Muscle of leg (tissue), 11 donors: ENCODE measurements around the gene PAN2. TPM values are rescaled to one million over a fixed set of nuclear protein-coding genes. Genes with fewer than 3 reads are reported as not detected.
"Not testable (repeated sequence)": the region's sequence is repeated elsewhere in the genome, so short reads cannot be mapped to it uniquely, and the experiment has no call there.

Experiments used
- DNase-seq: peaks from one replicate; pipeline ENCODE4 v3.0.0; 2013
- H3K27ac ChIP-seq: one replicate; pipeline ENCODE4 v1.5.1; 2013; ENCODE audit warnings: mild to moderate bottlenecking, low read length, control low read depth
- H3K27me3 ChIP-seq: one replicate; pipeline ENCODE4 v1.6.1; 2013; ENCODE audit warnings: low read length; ENCODE audit not compliant: control insufficient read depth, insufficient read depth
- H3K36me3 ChIP-seq: one replicate; pipeline ENCODE4 v1.6.1; 2013; ENCODE audit warnings: low read length; ENCODE audit not compliant: control insufficient read depth, insufficient read depth
- H3K4me1 ChIP-seq: one replicate; pipeline ENCODE4 v1.6.1; 2013; ENCODE audit warnings: low read length; ENCODE audit not compliant: control insufficient read depth, insufficient read depth
- H3K4me3 ChIP-seq: one replicate; pipeline ENCODE4 v1.5.1; 2013; ENCODE audit warnings: low read length, control low read depth
- H3K9me3 ChIP-seq: replicated peaks from 2 replicates; pipeline ENCODE4 v1.6.1; 2013; ENCODE audit warnings: low read depth, low read length; ENCODE audit not compliant: control insufficient read depth
- WGBS: methylation state at CpG from one replicate; pipeline ENCODE4 v1.1.5; 2013; ENCODE audit warnings: missing lambda C conversion rate; ENCODE audit not compliant: insufficient coverage; 5-methylcytosine and 5-hydroxymethylcytosine counted together
- polyA plus RNA-seq, 8 donors: library from polyadenylated mRNA; unstranded; fragments of 120-200 nt; gene quantifications; one replicate each; pipeline versions ENCODE4 v1.2.1 to v1.2.3, GENCODE V29; 2013; ENCODE audit warnings: inconsistent platforms in 1 of 8, low replicate concordance in 1 of 8; ENCODE audit not compliant: insufficient read length in 8 of 8, insufficient read depth in 1 of 8
- total RNA-seq: library from RNA; stranded (reverse); fragments of 120-200 nt; gene quantifications from one replicate; pipeline ENCODE4 v1.2.4, GENCODE V29; 2013

Gene PAN2
- total and polyA plus RNA-seq, 9 donors, result 27.9 to 49.6 (median 41.7) TPM

GRCh38 chr12:56342290-56342689 lies 8.5 kb upstream of the PAN2 start:
- peaks cover 53% of the 10 kb centered on the region for H3K36me3 ChIP-seq
- not testable (repeated sequence) for H3K27ac ChIP-seq, H3K27me3 ChIP-seq, H3K4me1 ChIP-seq, H3K9me3 ChIP-seq, DNase-seq, H3K4me3 ChIP-seq
- WGBS, result 100% methylated on average over 1 of the region's 2 CpGs

- peaks cover 47% of the 10 kb centered on the region for H3K36me3 ChIP-seq
- WGBS, result no CpG with 5 or more reads among the region's 1 CpG
These were observed 7.8 kb upstream of the PAN2 start for GRCh38 chr12:56341616-56342015.

DNA sequence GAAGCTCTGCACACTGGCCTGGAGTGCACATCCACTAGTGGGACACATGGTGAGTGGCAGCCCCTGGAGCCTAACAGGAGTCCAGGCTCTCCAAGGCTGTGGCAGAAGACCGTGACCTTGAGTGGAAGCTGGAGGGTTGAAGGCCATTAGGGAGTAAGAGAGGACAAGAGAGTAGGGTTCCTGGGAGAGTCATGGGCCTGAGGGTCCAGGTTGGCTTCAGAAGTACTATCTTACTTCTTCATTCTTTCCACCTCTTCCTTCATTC lies 5.3 kb upstream of the PAN2 start:
- Histone ChIP-seq H3K36me3 (peaks cover 27% of the 10 kb centered on the region), H3K4me3 (no peak overlapping the region), H3K9me3 (no peaks in the 10 kb centered on the region), H3K27me3 (no peaks in the 10 kb centered on the region), H3K4me1 (peaks cover 3% of the 10 kb centered on the region), H3K27ac (no peak overlapping the region)
- no peak for DNase-seq
- WGBS, result no CpG with 5 or more reads among the region's 1 CpG

More at GRCh38 chr12:56341616-56342015, 7.8 kb upstream of the PAN2 start:
- no peak overlapping the region for H3K27ac ChIP-seq
- H3K4me1 ChIP-seq, result no peaks in the 10 kb centered on the region
- no peaks in the 10 kb centered on the region for H3K9me3 ChIP-seq
- no peak overlapping the region for H3K4me3 ChIP-seq
- no peaks in the 10 kb centered on the region for H3K27me3 ChIP-seq
- DNase-seq, result no peak

GRCh38 chr12:56338308-56339157 lies 4.7 kb upstream of the PAN2 start, which contains the start of gene IL23A:
Gene IL23A (plus strand): TSS chr12:56338884. CDS start chr12:56339045, 161 bp downstream.
- WGBS, result 29% methylated on average over 5 of the region's 9 CpGs
- Histone ChIP-seq H3K27ac (no peak within 1 kb of the TSS), H3K27me3 (no peaks in the 10 kb centered on the region), H3K4me1 (peaks cover 3% of the 10 kb centered on the region), H3K4me3 (no peak within 1 kb of the TSS), H3K9me3 (no peaks in the 10 kb centered on the region), H3K36me3 (peaks cover 22% of the 10 kb centered on the region)
- DNase-seq, result no peak

GRCh38 chr12:56337753-56338251 lies 4.0 kb upstream of the PAN2 start:
- 82% methylated on average over 5 of the region's 8 CpGs for WGBS
- Histone ChIP-seq H3K9me3 (no peaks in the 10 kb centered on the region), H3K27ac (no peak overlapping the region), H3K4me3 (no peak overlapping the region), H3K27me3 (no peaks in the 10 kb centered on the region), H3K4me1 (peaks cover 10% of the 10 kb centered on the region), H3K36me3 (peaks cover 14% of the 10 kb centered on the region)
- no peak for DNase-seq

DNA sequence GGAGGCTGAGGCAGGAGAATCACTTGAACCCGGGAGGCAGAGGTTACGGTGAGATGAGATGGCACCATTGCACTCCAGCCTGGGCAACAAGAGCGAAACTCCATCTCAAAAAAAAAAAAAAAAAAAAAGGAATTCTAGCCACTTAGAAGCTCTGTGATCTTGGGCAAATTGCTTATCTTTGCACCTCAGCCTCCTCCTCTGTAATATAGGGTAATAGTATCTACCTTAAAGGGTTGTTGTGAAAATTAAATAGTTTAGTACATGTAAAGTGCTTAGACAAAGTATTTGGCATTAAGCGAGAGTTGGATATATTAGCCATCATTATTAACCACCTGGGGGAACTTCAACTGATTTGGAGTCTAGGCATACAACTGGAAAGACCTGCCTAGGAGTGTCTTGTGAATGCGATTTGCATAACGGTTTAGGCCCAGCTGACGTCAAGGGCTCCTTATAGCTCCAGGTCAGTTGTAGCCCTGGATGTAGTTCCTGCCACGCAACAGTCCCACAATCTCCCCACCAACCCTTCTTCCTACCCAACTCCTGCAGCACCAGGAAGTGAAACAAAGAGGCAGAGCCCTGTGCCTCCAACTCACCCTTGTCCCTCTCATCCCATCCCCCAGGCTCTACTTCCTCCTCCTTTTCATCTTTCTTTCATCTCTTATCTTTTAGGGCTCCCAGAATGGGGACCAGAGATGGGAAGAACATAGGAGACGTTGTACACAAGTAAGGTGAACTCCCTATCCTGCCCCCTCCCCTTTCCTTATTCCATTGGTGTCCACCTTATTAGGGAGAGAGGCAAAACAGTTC lies 2.8 kb upstream of the PAN2 start:
- no peaks in the 10 kb centered on the region for H3K9me3 ChIP-seq
- no peak overlapping the region for H3K27ac ChIP-seq
- peaks cover 4% of the 10 kb centered on the region for H3K36me3 ChIP-seq
- DNase-seq, result peak; percentile 48
- 57% methylated on average over 4 of the region's 9 CpGs for WGBS
- H3K4me3 ChIP-seq, result no peak overlapping the region
- no peaks in the 10 kb centered on the region for H3K27me3 ChIP-seq
- peaks cover 13% of the 10 kb centered on the region for H3K4me1 ChIP-seq

DNA sequence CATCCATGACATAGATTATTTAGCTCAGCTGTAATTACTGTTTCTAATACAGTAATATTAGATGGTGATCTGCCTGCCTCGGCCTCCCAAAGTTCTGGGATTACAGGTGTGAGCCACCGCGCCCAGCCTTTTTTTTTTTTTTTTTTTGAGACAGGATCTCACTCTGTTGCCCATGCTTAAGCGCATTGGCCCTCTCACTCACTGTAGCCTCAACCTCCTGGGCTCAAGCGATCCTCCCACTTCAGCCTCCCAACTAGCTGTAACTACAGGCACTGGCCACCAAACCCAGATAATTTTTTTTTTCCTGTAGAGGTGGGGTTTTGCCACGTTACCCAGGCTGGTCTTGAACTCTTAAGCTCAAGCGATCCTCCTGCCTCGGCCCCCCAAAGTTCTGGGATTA lies 1.7 kb upstream of the PAN2 start:
- H3K27ac ChIP-seq, H3K36me3 ChIP-seq, H3K4me3 ChIP-seq, H3K9me3 ChIP-seq, H3K27me3 ChIP-seq, DNase-seq: not testable (repeated sequence)
- 95% methylated on average over 4 of the region's 8 CpGs for WGBS
- H3K4me1 ChIP-seq, result peaks cover 13% of the 10 kb centered on the region

DNA sequence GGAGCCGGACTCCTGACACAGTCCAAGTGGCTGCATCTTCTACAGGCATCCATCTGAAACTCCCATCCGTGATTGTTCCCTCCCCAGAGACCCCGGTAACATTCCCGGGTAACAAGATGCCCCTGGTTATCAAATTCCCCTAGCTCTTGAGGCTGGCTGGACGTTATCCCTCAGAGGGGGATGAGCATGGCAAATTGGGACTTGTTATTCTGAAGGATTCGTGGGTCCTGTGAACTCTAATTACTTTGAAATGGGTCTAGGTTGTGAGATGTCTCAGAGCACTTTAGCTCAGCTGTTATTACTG lies 642 bp upstream of the PAN2 start:
- Histone ChIP-seq H3K27ac (peak overlapping the region; percentile 95), H3K9me3 (no peaks in the 10 kb centered on the region), H3K36me3 (no peaks in the 10 kb centered on the region), H3K27me3 (no peaks in the 10 kb centered on the region), H3K4me1 (peaks cover 13% of the 10 kb centered on the region), H3K4me3 (peak overlapping the region; percentile 57)
- 40% methylated on average over 2 of the region's 6 CpGs for WGBS
- peak; percentile 28 for DNase-seq

DNA sequence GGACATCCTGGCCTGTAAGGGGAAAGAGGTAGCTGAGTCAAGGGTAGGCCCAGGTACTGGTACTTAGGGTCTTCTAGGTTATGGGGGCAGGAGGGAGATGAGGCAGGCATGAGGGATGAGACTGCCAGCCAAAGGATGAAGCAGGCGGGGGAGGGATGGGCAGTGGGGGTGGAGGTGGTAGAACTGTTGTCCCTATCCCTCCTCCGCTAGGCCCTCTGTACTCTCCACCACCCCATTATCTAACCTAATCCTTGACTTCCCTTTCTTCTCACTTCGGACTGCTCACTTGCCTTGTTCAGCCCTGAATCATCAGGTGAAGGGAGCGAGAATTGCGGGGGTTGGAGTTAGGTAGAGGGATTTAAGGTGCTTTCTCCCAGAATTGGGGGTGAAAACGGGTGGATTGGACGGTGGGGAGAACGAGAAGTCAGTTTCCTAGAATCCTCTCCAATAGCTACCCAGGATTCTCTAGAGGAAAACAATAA lies 562 bp downstream of the PAN2 start:
- no peaks in the 10 kb centered on the region for H3K9me3 ChIP-seq
- DNase-seq, result no peak
- H3K27ac ChIP-seq, result peak overlapping the region; percentile 95
- H3K27me3 ChIP-seq, result no peaks in the 10 kb centered on the region
- no CpG with 5 or more reads among the region's 8 CpGs for WGBS
- H3K36me3 ChIP-seq, result peaks cover 3% of the 10 kb centered on the region
- H3K4me1 ChIP-seq, result peaks cover 13% of the 10 kb centered on the region
- H3K4me3 ChIP-seq, result peak overlapping the region; percentile 57

- H3K9me3 ChIP-seq, result no peaks in the 10 kb centered on the region
- no peak for DNase-seq
- peaks cover 13% of the 10 kb centered on the region for H3K4me1 ChIP-seq
- peaks cover 9% of the 10 kb centered on the region for H3K36me3 ChIP-seq
- H3K27ac ChIP-seq, result peak overlapping the region; percentile 95
- peak overlapping the region; percentile 57 for H3K4me3 ChIP-seq
- H3K27me3 ChIP-seq, result no peaks in the 10 kb centered on the region
- WGBS, result 98% methylated on average over 5 of the region's 11 CpGs
These were observed 1.1 kb downstream of the PAN2 start for GRCh38 chr12:56332512-56333196.
